ENCODE results near the gene DBN1. TPM values are rescaled to one million over a fixed set of nuclear protein-coding genes. Genes with fewer than 3 reads are reported as not detected.

Gene DBN1
- polyA plus RNA-seq, 1 donor (not counting 4 experiments of a cell fraction or from before 2014, with no cell fraction given): 59.4 TPM

GRCh38 chr5:177444106-177445051, 29.1 kb downstream of the DBN1 start:
- no peak for DNase-seq (ENCODE audit: low read depth, low spot score)
- H3K27ac ChIP-seq (ENCODE audit: control insufficient read depth, insufficient read depth, low read length): peak overlapping the region; percentile 24
- dilution Hi-C loops (cut with MboI; ENCODE audit: extremely low pct_ligation_motif_present, low sequenced_read_pairs): no loop called here
- H4K20me1 ChIP-seq (ENCODE audit: control insufficient read depth, extremely low read depth, insufficient read depth, low read length): no peaks in the 10 kb centered on the region
- no peak overlapping the region for H3K9ac ChIP-seq (ENCODE audit: control insufficient read depth, extremely low read depth, insufficient read depth, low read length)
- H3K4me1 ChIP-seq (ENCODE audit: control insufficient read depth, extremely low read depth, insufficient read depth, low read length): peaks cover 46% of the 10 kb centered on the region
- no peaks in the 10 kb centered on the region for H3K79me2 ChIP-seq (ENCODE audit: control insufficient read depth, insufficient read depth, low read length)
- peak; percentile 58 for FAIRE-seq
- TF ChIP-seq EZH2 (IDR thresholded peaks at IDR 0.05; ENCODE audit: low read length) (no peak), CTCF (optimal IDR thresholded peaks at IDR 0.05 in 1 of 3, IDR thresholded peaks at IDR 0.05 in 1 of 3, conservative IDR thresholded peaks at IDR 0.05 in 1 of 3; ENCODE audit: extremely low read depth in 1 of 3, insufficient read depth in 2 of 3, low read length in 3 of 3) (no peak)
- H3K36me3 ChIP-seq (ENCODE audit: control insufficient read depth in 2 of 2, extremely low read depth in 1 of 2, insufficient read depth in 2 of 2, low read length in 2 of 2): peaks cover 2 to 3% of the 10 kb centered on the region in 2 experiments
- H3K4me2 ChIP-seq (ENCODE audit: control insufficient read depth, extremely low read depth, insufficient read depth, low read depth, low read length): no peak overlapping the region
- no peaks in the 10 kb centered on the region for H3K9me1 ChIP-seq (ENCODE audit: control insufficient read depth, extremely low read depth, insufficient read depth, low read length)
- H3K9me3 ChIP-seq (ENCODE audit: control insufficient read depth, low read depth, low read length): no peaks in the 10 kb centered on the region
- H2AFZ ChIP-seq (ENCODE audit: control insufficient read depth, low read length): no peak overlapping the region
- H3K4me3 ChIP-seq (ENCODE audit: control insufficient read depth in 2 of 3, extremely low read depth in 1 of 3, insufficient read depth in 2 of 3, low read depth in 1 of 3, low read length in 3 of 3): no peak overlapping the region
- H3K27me3 ChIP-seq (ENCODE audit: control insufficient read depth, extremely low read depth, insufficient read depth, low read length): no peaks in the 10 kb centered on the region

- no peak for FAIRE-seq
- Histone ChIP-seq H3K79me2 (ENCODE audit: control insufficient read depth, insufficient read depth, low read length) (no peaks in the 10 kb centered on the region), H3K27me3 (ENCODE audit: control insufficient read depth, extremely low read depth, insufficient read depth, low read length) (no peaks in the 10 kb centered on the region), H3K9me1 (ENCODE audit: control insufficient read depth, extremely low read depth, insufficient read depth, low read length) (no peaks in the 10 kb centered on the region), H2AFZ (ENCODE audit: control insufficient read depth, low read length) (no peak overlapping the region), H4K20me1 (ENCODE audit: control insufficient read depth, extremely low read depth, insufficient read depth, low read length) (no peaks in the 10 kb centered on the region), H3K27ac (ENCODE audit: control insufficient read depth, insufficient read depth, low read length) (peak overlapping the region; percentile 20), H3K4me2 (ENCODE audit: control insufficient read depth, extremely low read depth, insufficient read depth, low read depth, low read length) (no peak overlapping the region), H3K4me3 (ENCODE audit: control insufficient read depth in 2 of 3, extremely low read depth in 1 of 3, insufficient read depth in 2 of 3, low read depth in 1 of 3, low read length in 3 of 3) (no peak overlapping the region), H3K9me3 (ENCODE audit: control insufficient read depth, low read depth, low read length) (no peaks in the 10 kb centered on the region), H3K9ac (ENCODE audit: control insufficient read depth, extremely low read depth, insufficient read depth, low read length) (no peak overlapping the region), H3K36me3 (ENCODE audit: control insufficient read depth in 2 of 2, extremely low read depth in 1 of 2, insufficient read depth in 2 of 2, low read length in 2 of 2) (peaks cover 2 to 10% of the 10 kb centered on the region in 2 experiments), H3K4me1 (ENCODE audit: control insufficient read depth, extremely low read depth, insufficient read depth, low read length) (peaks cover 42% of the 10 kb centered on the region)
- DNase-seq (ENCODE audit: low read depth, low spot score): no peak
- no peak for TF ChIP-seq EZH2 (IDR thresholded peaks at IDR 0.05; ENCODE audit: low read length)
- TF ChIP-seq CTCF (optimal IDR thresholded peaks at IDR 0.05 in 1 of 3, IDR thresholded peaks at IDR 0.05 in 1 of 3, conservative IDR thresholded peaks at IDR 0.05 in 1 of 3; ENCODE audit: extremely low read depth in 1 of 3, insufficient read depth in 2 of 3, low read length in 3 of 3): no peak
- dilution Hi-C loops (cut with MboI; ENCODE audit: extremely low pct_ligation_motif_present, low sequenced_read_pairs): no loop called here
Measured at GRCh38 chr5:177443144-177443983, 30.1 kb downstream of the DBN1 start.
